ENCODE measurements around the gene SPSB3.

The SPSB3 gene

GRCh38 chr16:1773703-1774447, 8.5 kb downstream of the SPSB3 start:
- DNase-seq = no peak

DNA sequence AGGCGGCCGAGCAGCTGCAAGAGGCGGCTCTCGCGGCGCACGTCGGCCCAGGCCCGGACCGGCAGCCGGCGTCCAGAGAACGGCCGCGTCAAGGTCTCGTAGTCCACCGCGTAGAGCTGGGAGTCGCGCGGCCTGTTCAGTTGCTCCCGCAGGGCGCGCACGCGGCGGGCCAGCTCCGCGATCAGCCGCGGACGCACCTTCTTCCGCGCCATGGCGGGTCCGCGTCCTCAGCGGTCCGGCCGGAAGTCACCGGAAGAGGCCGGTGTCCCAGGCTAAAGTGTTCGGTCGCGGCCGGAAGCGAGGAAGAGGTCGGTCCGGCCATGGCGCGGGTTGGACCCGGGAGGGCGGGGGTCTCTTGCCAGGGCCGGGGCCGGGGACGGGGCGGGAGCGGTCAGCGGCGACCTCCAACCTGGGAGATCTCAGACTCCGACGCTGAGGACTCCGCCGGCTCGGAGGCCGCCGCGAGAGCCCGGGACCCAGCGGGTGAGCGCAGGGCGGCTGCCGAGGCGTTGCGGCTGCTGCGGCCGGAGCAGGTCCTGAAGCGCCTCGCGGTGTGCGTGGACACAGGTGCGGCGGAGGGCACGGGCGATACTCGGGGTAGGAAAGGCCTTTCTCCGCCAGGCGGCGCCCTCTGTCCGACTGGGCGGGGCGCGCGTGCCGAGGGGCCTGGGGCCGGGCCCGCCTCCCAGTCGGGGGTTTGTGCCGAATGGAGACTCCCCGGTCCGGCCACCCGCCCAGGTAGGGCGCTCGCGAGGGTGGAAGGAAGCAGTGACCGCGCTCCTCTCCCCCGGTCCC, 9.3 kb downstream of the SPSB3 start, which contains the start of gene MRPS34:
Gene MRPS34 (minus strand): TSS at position 227 of the 795 bp plus-strand sequence. CDS start 15 bp downstream, at position 212.
- peak; percentile 53 for DNase-seq

DNA sequence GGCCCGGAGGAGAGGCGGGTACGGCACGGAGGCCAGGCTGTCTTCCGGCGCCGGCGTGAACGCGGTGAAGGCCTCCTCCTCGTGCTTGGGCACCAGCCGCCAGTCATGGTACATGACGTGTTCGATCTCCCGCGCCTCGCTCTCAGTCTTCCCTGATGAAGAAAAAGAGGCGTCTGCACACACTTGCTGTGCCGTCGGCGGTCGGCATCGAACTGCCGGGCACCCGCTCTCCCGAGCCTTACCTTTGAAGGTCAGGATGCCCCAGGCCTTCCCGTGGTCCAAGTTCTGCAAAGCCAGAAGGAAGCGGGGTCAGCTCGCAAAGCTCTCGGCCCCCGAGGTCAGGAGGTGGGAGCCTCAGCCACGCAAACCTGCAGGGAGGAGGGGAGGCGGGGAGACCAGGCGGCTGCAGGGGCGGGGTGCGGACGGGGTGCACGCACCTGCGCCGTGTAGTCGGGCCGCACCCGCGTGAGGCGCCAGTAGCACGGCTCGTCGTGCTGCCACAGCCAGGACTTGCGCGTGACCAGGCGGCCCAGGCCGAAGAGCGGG, 9.9 kb downstream of the SPSB3 start, which contains the start of gene EME2:
Gene EME2 (plus strand): TSS at position 449 of the 546 bp plus-strand sequence. CDS start 418 bp downstream, outside the sequence.
- no peak for DNase-seq

GRCh38 chr16:1771864-1772361, 10.5 kb downstream of the SPSB3 start:
- DNase-seq = no peak

GRCh38 chr16:1771188-1771863, 11.0 kb downstream of the SPSB3 start, which contains the start of gene NME3:
NME3 (minus strand) TSS chr16:1771543; CDS start chr16:1771534, 9 bp downstream.
- no peak for DNase-seq

DNA sequence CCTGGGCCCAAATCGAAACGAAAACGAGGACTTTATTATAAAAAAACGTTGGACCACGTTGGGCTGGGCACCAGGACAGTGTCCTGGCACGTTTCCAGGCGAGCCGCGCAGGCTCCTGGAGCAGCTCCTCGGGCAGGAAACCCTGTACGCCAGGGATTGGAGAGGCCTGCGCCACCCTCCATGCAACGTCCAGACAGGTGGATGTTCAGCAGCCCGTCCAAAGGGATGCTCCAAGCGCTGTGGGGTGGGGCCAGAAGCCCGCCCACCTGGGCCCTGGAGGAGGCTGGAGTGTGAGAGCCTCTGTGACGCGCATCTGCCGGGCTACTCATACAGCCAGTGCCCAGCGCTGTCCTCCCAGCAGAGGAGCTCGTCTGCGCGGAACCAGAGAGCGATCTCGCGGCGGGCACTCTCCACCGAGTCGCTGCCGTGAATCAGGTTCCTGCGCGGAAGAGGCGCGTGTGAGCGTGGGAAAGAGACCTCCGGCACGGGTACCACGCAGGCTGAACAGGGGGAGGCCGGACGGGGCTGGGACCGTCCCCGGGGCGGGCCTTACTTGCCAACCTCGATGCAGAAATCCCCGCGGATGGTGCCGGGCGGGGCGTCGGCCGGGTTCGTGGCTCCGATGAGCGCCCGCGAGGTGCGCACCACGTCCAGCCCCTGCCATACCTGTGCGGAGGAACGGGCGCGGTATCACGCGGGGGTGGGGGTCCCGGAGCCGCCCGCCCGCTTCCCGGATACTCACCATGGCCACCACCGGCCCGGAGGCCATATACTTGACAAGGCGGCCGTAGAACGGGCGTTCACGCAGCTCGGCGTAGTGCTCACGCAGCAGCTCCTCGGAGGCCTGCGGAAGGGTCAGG, 11.8 kb downstream of the SPSB3 start:
- DNase-seq = peak; percentile 78

- no peak for DNase-seq
Observed at GRCh38 chr16:1769402-1770300, 12.7 kb downstream of the SPSB3 start.

GRCh38 chr16:1768767-1769401, 13.5 kb downstream of the SPSB3 start:
- no peak for DNase-seq

GRCh38 chr16:1768061-1768766, 14.2 kb downstream of the SPSB3 start:
- no peak for DNase-seq

DNA sequence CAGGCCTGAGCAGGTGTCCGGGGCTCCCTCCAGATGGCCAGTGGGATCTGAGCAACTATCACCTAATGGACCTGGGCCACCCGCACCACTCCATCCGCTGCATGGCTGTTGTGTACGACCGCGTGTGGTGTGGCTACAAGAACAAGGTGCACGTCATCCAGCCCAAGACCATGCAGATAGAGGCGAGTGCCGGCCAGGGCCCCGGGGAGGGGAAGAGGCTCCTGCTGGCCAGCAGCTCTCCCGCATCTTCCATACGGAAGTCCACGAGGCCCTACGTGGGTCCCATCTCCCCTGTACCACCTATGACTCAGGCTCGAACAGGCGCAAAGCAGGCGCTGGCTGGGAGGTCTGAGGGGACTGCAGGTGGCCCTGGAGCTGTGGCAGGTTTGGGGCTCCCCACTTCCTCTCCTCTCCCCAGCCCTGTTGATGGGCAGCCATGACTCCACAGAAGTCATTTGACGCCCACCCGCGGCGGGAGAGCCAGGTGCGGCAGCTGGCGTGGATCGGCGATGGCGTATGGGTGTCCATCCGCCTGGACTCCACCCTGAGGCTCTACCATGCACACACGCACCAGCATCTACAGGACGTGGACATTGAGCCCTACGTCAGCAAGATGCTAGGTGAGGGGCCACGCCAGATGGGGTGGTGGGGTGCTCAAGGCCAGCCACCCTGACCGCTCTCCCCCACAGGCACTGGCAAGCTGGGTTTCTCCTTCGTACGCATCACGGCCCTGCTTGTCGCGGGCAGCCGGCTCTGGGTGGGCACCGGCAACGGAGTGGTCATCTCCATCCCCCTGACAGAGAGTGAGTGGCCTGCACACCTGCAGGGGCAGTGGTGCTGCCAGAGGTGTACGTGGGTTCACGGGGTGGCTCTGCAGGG, 15.0 kb downstream of the SPSB3 start:
- no peak for DNase-seq

DNA sequence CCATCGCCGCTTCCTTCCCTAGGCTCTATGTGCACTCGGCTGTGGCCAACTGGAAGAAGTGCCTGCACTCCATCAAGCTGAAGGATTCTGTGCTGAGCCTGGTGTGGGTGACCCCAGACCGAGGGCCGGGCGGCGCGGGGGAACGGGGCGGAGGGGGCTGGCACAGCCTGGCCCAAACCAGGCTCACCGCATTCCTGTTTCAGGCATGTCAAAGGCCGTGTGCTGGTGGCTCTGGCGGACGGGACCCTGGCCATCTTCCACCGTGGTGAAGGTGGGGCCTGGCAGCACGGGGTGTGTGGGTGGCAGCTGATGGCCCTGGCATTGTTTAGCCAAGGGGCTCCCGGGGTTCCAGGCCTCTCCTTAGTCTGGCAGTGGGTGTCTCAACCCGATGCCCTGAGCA, 15.7 kb downstream of the SPSB3 start:
- no peak for DNase-seq

DNA sequence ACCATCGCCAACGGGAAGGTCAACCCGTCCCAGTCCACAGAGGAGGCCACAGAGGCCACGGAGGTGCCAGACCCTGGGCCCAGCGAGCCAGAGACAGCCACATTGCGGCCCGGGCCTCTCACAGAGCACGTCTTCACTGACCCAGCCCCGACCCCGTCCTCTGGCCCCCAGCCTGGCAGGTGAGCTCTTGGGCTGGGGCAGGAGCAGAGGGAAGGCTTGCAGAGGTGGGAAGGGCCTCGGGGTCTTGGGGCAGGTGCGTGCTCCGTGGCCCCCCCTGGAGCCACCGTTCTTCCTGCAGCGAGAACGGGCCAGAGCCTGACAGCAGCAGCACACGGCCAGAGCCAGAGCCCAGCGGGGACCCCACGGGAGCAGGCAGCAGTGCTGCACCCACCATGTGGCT, 16.1 kb downstream of the SPSB3 start:
- DNase-seq = no peak

DNA sequence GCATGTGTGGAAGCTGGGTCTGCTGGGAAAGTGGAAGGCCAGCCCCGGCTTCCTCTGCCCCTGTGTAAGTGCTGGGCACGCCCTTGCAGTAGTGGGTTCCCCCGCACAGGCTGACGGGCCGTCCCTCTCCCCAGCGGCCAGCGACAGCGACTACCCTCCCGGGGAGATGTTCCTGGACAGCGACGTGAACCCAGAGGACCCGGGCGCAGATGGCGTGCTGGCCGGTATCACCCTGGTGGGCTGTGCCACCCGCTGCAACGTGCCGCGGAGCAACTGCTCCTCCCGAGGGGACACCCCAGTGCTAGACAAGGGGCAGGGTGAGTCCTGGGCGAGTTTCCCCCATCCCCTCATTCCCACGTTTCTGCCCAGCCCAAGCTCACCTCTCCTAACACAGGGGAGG, 16.5 kb downstream of the SPSB3 start:
- DNase-seq = no peak

DNA sequence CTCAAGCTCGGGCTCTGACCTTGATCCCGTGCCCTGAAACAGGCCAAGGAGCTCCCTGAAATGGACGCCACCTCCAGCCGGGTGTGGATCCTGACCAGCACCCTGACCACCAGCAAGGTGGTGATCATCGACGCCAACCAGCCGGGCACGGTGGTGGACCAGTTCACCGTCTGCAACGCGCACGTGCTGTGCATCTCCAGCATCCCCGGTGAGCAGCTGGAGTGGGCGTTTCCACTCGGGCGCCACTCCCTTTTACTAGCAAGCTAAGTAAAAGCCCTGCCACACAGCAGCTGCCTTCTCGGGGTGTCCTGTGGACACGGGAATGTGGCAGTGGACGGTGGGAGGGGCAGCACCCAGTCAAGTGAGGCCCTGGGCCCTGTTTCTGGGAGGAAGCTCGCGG, 17.4 kb downstream of the SPSB3 start:
- DNase-seq = no peak

- DNase-seq = no peak
Observed at GRCh38 chr16:1763521-1764511, 18.6 kb downstream of the SPSB3 start.

DNA sequence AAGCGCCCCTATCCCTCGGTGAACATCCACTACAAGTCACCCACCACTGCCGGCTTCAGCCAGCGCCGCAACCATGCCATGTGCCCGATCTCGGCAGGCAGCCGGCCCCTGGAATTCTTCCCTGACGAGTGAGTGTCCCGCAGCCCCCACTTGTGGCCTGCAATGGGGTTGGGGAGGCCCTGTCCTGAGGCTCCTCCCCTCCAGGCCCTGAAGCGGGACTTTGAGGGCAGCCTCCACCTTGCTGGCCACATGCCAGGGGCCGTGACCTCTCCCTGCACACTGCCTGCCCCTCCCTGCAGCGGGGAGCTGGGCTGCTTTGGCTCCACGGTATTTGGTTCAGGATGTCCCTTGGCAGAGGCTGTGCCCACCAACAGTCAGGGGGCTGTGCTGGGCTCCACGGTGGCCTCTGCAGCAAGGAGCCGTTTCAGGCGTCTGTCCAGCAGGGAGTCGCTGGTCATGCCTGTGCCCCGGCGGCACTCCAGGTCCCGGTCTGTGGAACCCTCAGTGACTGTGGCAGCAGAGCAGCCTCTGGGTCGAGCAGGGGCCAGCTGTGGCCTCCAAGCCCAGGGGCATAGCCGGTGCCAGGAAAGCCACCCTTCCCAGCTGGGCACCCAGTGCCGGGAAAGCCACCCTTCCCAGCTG, 19.4 kb downstream of the SPSB3 start:
- no peak for DNase-seq
